Fibroblast of skin of left biceps (primary cell): ENCODE measurements around the gene GRIN2A.

Experiments used
- DNase-seq, 2 experiments: peaks; one replicate each; pipeline ENCODE4 v3.0.0-alpha.2; 2013; ENCODE audit warnings: low read depth in 2 of 2

The GRIN2A gene

DNA sequence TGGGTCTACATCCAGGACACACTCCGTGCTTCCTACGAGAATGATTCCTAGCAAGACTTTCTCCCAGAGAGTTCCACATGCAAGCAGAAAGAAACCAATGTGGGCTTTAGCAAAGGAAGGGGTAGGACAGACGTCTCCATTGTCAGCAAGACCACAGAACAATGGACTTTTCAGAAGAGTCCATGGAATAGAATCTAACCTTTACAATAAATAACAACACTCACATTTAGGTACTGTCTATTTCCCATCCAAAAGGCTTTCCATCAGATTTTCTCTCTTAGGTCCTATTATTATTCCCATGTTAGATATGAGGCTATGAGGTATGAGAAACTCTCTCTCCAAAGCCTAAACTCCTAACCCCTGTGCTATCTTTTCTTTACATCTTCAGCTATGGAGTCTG lies 360.9 kb downstream of the GRIN2A start:
- DNase-seq, result no peak

DNA sequence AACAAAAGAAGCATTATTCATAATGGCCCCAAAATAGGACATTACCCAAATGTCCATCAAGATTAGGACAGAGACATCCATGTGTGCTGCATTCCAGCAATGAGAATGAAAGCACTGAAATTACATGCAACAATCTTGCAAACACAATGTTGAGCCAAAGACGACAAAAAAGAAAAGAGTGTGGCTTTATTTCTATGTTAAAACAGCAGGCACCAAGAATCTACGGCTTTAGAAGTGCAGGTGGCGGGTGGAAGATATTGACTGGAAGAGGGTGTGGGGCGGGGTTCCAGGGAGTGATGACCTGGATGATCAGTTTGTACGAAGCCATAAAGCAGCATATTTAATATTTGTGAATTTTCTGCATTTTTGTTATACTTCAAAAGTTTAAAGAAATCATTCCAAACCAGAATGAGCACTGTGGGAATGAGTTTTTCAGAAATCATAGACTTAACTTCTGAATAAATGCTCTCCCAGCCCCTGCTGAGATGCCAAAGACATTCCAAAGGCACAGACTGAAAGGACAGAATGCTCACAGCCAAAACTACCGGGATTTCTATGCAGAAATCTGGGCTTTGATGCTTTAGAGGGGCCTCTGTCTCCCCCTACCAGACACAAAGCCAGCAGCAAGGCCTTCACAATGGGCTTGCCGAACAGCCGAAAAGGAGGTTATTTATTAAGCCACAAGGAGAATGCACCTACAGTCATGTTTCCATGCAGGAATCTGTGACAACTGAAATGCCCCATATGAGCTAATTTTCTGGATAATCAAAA lies 361.6 kb downstream of the GRIN2A start:
- DNase-seq, result no peak

DNA sequence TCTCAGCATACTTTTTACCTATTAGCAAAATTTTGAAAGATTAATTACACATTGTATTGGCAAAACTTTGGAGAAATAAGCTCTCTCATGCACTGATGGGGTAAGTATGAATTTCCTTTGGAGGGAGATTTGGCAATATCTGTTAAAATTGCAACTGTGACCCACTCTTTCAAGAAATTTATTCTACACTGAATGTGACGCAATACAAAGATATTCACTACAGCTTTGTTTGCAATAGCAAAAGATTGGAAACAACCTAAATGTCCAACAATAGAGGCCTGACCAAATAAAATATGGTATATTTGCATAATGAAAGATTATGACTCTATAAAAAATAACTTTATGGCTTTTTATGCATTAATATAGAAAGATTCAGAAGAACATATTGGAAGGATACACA lies 363.5 kb downstream of the GRIN2A start:
- no peak for DNase-seq

DNA sequence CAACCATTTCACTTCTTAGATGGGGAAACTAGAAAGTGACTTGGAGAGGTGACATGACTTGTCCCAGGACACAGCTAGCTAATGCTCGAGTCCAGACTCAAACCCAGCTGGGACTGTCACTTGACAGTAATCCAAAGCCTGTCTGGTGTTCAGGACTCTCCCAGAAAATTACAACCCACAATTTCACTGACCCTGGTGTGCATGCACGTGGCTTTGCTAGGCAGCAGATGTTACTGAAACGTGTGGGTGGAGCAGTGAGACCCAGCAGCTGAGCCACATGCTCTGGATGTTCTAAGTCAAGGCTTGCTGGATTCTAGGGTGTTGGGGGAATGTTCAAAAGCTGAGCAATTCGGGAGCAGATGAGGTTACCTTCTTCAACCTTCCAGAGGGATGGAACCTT lies 364.6 kb downstream of the GRIN2A start:
- DNase-seq, result no peak

DNA sequence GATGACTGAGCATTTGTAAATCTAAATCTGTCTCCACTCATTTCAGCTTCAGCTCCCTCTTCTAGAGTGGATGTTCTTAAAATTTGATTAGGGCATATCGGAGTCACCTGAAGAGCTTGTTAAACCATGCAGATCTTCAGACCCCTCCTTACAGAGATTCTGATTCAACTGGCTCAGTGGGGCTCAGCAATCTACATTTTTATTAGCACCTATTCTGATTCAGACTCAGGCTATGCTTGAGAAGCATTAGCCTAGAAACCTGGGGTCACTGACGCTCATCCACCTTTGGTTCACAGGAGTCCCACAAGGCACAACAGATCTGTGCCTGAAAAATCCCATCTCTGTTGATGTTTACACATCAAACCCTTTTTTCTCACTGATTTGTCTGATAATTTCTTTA lies 365.6 kb downstream of the GRIN2A start:
- no peak for DNase-seq

DNA sequence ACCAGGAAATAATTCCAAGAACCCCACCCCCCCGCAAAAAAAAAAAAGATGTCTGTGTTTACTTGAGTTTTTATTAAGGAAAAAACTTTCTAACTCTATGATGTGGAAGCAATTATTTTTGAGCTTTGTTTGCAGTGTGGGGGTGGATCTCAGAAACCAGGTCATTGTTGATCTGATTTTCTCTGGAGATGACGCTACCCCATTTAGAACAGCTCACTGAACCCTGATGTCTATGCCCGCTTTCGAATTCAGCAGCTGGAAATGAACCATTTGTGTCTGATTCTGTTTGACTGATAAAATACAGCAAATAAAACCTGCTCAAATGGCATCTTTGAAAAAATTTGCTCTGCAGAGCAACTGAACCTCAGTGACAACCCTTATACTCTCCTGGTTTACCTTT lies 368.6 kb downstream of the GRIN2A start:
- DNase-seq, result no peak

DNA sequence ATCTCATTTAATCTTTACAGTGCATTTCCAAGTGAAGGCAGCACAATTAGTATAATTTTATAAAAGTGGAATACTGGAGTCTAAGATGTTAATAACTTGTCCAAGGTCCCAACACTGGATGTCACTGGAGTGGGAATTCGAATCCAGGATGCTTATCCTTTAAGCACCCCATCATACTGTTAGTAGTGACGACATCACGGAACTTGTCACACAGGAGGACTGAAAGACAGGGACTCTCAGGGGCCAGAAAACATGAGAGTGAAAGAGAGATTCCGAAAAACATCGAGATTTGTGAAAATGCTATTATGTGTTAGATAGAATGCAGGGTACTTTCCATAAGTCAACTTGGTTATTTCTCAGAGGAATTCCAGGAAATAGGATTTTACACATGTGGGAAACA lies 374.0 kb downstream of the GRIN2A start:
- no peak for DNase-seq

DNA sequence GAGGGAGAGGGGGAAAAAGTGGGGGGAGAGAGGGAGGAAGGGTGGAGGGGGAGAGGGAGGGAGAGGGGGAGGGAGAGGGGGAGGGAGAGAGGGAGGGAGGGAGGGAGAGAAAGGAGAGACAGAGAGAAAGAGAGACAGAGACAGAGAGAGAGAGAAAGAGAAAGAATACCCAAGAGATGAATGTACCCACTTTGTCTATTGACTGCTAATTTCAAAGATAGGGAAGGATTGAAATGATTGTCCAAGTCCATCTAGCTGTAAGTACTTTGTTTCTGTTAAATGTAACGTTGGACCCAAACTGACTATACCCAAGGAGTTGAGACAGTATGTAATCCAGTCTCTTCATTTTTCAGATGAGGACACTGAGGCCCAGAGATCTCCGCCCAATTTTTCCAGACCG lies 374.9 kb downstream of the GRIN2A start:
- no peak for DNase-seq

DNA sequence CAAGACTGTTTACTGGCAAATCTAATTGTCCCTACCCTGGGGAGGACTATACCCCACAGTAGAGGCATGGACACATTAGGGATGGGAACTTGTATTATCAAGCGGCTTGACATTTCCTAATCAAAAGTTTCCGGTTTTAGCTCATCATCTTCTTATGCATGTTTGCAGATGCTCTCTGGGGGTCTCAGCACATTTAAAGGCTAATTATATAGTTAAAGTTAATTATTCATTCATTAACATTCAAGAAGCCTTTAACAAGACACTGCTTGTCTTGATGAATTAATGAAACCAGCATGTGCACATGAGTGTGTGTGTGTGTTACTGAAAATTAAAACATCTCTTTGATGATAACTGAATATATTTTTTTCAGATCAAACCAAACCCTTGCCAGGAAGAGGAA lies 377.1 kb downstream of the GRIN2A start:
- no peak for DNase-seq

DNA sequence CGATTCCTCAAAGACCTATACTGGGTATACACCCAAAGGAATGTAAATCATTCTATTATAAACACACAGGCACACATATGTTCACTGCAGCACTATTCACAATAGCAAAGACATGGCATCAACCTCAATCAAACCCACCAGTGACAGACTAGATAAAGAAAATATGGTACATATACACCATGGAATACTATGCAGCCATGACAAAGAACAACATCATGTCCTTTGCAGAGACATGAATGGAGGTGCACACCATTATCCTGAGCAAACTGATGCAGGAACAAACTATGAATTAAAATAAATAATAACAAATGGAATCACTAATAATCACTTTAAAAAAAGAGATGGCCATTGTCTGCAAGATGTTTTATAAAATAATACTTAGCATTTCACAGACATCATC lies 380.1 kb downstream of the GRIN2A start:
- DNase-seq, result no peak

DNA sequence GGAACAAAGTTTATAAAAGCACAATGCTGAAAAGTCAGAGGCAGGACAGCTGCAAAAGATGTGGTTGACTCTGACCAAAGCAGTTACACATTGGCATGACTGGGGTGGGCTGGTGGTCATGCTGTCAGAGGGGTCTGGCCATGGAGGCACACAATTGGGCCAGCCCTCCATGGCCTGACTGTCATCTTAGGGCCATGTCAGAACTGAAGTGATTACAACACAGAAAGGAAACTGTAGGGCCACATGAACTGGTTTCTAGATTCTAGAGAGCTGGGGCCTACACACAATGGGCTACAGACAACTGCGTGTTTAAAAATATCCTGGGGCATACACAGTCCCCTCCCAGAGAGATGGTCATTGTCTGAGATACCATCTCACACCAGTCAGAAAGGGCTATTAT lies 380.6 kb downstream of the GRIN2A start:
- no peak for DNase-seq

DNA sequence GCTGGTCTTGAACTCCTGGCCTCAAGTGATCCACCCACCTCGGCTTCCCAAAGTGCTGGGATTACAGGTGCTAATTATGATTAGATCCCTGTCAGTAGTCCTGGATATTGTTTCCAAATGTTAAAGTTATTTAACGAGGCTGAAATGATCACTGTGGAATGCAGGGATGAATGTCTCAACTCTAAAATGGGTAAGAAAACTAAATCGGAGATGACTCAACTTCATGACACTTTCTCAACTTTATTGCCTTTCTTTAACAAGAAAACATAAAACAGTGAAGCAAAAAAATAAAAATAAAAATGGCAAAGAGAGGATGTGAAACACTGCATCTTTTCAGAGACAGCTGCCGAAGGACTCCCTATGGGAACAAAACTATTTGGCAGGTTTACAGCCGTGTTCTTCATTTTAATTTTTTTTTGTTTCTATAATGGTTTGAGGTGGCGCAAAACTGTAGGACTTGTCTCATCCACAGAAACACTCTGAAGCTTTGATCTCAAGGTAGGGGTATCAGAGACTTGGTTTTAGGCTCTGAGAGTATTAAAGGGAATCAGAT lies 382.0 kb downstream of the GRIN2A start:
- no peak for DNase-seq

DNA sequence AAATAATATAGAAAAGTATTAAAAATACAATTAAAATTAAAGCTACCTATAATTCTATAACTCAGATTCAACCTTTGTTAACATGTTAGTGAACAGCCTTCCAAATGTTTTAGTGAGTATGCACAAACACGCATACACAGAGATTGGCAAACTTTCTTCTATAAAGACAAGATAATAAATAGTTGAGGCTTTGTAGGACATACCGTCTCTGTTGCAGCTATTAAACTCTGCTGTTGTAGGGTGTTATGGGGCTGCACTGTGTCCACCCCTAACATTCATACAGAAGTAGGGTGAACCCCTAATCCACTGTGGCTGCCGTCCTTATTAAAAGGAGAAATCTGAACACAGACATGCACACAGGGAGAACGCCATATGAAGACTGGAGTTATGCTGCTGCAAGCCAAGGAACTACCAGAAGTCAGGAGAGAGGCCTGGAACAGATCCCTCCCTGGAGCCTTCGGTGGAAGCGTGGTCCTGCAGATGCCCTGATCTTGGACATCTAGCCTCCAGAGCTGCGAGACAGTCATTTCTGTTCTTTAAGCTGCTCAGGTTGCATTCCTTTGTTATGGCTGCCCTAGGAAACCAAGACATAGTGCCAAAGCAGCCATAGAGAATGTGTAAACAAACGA lies 383.2 kb downstream of the GRIN2A start:
- DNase-seq, result no peak

DNA sequence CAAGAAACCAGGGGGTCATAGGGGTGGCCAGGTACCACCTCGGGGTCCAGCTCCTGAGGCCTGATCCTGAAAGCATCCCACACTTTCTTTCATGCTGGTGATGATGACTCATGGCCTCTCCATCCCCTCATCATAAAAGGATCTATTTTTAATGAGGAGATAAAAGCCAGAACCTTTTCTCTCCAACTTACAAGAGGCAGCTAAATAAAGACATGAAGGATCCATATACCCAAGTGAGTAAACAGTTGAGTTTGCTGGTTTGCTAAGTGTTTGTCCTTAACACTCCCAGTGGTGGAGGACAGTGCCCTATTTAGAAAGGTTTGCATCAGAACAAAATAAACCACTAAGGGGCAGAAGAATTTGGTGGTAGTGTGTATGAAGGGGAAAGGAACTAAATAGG lies 383.8 kb downstream of the GRIN2A start:
- DNase-seq, result no peak

DNA sequence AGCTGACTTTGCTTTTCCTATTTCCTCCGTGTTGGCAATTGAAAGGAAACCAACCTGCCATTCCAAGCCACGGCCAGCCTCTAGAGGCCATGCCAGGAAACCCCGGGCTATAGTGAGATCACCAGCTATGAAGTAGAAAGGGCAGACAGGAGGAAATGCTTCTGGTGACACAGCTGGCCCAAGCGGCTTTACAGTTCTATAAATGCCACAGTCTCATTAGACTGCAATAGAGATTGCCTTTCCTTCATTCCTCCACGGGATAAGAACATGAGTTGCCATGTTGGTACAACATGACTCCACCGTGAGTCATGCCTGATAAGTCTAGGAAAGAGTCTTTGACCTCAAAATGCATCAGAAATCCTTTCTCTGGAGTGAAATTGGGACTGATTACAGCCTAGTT lies 384.9 kb downstream of the GRIN2A start:
- DNase-seq, result no peak

DNA sequence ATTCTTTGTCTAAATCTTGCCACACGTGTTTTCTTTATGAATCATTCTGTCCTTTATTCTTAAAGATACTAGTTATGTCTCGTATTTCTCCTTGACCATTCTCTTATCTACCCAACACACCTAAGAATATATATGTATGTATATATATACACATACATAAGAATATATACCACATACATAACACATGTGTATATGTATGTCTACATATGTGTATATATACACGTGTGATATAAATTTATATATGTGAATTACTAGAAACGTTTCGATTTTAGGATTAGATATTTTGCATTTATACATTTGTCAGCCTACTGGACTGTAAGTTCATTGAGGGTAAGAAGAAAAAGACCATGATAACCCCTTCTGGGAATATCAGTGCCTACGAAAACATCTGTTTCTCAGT lies 388.6 kb downstream of the GRIN2A start:
- DNase-seq, result no peak

DNA sequence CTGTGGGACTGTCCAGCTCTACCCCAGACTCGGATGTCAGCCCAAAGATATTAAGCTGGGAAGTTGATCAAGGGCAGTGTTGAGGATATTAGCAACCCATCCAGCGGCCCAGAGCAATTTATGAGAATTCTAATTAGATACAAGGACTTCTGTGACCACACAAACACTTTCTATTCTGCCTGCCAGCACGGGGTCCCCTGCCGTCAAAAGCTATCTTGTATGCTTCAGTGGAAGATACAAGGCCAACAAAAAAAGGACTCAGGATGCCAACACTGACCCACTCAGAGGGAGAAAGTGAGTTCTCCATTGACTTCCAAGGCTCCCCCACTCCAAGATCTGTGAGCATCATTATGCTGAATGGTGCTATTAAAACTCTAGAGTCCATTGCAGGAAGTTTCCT lies 390.7 kb downstream of the GRIN2A start:
- no peak for DNase-seq

DNA sequence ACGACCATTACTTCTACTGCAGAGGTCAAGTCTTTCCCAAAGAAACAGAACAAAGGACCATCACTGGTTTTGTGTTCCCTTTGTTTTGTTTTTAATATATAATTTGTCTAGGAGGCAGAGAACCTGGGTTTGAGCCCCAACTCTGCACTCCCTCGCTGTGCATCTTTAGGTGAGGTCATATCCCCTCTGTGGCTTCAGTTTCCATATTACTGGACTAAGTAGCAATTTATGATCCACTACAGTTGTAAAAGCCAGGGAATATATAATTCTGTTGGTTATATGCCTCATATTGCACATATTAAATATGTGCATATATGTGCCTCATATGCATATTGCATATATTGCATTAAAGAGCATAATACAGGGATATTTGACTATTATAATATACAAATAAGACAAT lies 392.0 kb downstream of the GRIN2A start:
- DNase-seq, result no peak

DNA sequence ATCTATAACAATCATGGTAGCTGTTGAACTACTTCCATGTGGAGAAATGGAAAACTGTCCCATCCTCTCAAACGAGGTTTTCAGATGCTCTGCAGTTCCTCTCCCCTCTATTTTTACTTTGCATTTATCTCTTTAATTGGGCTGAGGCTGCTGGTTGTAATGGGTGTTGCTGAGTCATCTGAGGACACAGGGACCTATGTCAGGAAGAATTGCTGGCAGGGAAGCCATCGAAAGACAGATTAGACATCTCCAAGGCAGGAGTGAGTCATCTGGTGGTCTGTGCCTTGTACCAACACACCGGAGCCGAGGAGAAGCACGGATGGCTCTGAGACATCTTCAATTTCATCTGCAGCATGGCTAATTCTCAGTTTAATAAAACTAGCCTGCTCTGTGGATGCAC lies 394.5 kb downstream of the GRIN2A start:
- DNase-seq, result no peak

DNA sequence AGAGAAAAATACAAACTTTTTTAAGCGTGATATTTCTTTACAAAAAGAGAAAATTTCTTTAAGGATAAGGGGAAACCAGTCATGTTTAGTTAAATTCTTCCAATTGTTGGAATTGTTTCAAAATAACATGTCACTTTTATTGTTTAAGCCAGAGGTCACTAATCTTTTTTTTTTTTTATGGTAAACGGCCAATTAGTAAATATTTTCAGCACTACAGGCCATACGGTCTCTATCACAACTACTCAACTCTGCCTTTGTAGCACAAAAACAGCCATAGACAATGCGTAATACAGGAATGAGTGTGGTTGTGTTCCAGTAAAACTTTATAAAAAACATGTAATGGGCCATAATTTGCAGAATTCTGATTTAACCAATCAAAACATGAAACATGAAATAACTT lies 401.4 kb downstream of the GRIN2A start:
- DNase-seq, result no peak

DNA sequence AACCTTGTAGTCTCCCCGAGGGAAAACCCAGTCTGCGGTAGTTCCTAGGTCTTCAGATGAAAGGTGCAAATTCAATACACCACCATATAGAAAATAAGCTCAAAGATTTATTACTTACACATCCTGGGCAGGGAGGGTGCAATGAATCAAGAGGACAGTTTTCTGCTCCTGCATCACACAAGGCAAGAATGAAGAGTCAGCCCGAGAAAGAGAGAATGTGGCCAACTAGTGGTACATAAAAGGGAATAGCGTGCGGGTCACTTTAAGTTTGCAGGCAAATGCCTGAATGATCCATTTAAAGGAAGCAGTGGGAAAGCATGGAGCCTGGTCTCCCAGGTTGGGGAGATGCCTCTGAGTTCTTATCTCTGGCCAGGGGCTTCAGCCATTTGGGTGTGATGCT lies 403.4 kb downstream of the GRIN2A start:
- no peak for DNase-seq

DNA sequence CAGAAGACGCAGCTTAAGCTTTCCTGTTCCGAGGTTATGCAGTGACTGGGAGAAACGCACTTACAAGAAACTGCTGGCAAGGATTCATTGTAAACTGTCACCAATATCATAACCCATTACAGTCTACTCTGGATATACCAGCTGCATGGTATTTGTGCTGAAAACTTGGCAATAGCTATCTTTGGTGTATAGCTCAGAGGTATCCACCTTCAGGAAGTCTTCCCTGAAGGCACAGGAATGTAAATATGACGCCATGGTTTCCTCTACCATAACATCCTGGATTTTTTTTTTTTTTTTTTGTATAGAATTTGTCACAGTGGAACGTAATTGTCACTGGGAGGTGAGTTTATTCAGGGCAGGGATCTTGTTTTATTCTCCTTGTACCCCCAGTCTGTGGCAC lies 406.2 kb downstream of the GRIN2A start:
- DNase-seq, result no peak

DNA sequence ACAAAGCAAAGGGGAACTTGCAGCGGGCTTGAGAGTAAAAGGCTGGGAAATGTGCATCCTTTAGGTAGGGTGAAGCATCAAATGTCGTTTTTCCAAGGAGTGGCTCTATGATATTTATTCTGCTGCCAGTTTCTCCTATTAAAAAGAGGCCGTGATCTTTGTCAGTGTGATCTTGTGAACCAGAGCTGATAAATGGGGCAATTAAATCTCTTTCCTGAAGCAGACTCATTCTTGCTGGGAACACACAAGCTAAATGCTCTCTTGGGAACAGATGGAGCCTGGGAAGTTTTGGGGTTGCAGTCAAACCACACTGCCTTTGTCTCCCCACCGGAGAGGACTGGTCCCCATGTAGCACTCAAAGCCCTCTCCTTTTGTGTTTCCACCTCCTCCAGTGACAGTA lies 408.9 kb downstream of the GRIN2A start:
- no peak for DNase-seq
